Right cardiac atrium (tissue), 5 donors: ENCODE measurements around the gene ZNF337. TPM values are rescaled to one million over a fixed set of nuclear protein-coding genes. Genes with fewer than 3 reads are reported as not detected.
A peak's percentile ranks its signal among the peaks of the same experiment; 100 is the strongest.

Experiments
- ATAC-seq, 2 donors: fragments of 200-7000 bp; cut with Tn5 transposase; one replicate each; pipeline versions ENCODE4 v1.8.0 to v1.9.1; 2020; ENCODE audit warnings: moderate library complexity in 2 of 2, mild to moderate bottlenecking in 1 of 2
- DNase-seq, 3 donors: peaks; one replicate each; pipeline ENCODE4 v3.0.0-alpha.2; 2020
- H3K27ac ChIP-seq: one replicate; pipeline ENCODE4 v1.5.1; 2013; ENCODE audit warnings: mild to moderate bottlenecking, low read length, control low read depth, moderate library complexity
- H3K27me3 ChIP-seq: one replicate; pipeline ENCODE4 v1.6.1; 2013; ENCODE audit not compliant: control insufficient read depth, insufficient read depth
- H3K4me1 ChIP-seq: one replicate; pipeline ENCODE4 v1.6.1; 2013; ENCODE audit warnings: low read length; ENCODE audit not compliant: control insufficient read depth, insufficient read depth
- H3K4me3 ChIP-seq: one replicate; pipeline ENCODE4 v1.5.1; 2013; ENCODE audit warnings: low read length, control low read depth
- H3K9me3 ChIP-seq: one replicate; pipeline ENCODE4 v1.6.1; 2013; ENCODE audit warnings: low read length; ENCODE audit not compliant: control insufficient read depth
- WGBS: extraction: QIAGEN DNeasy Blood & Tissue Kit; methylation state at CpG from one replicate; pipeline ENCODE4 v1.1.7; 2013; 5-methylcytosine and 5-hydroxymethylcytosine counted together
- intact Hi-C, 4 donors: fragments of 100-400 bp; cut with DNase I; formaldehyde crosslinking; loops; one replicate each; pipeline versions ENCODE4 v1.11.0 to v1.14.0; 2022 to 2023
- polyA plus RNA-seq: library from polyadenylated mRNA; stranded (reverse); fragments of 200-250 nt; gene quantifications from one replicate; pipeline ENCODE4 v1.2.3, GENCODE V29; 2013
- total RNA-seq, 4 donors: library from RNA; stranded (reverse); fragmentation: NEBNext Ultra II Directional; extraction: Animal tissue kit (Norgen Biotek cat#: 25700); gene quantifications; one replicate each; pipeline ENCODE4 v1.2.1, GENCODE V29; 2021
- donor health status: healthy with polysubstance abuse.
- donor health status: DM: no; HTN: yes; CAD: no.
- donor health status: DM: no; HTN: no; CAD: no.
- donor health status: DM: no; HTN: yes; CAD: no; lungs with severe emphysema.
- donor health status: DM: yes; HTN: yes; CAD: no.

ZNF337 gene
- total and polyA plus RNA-seq, 5 donors = 6.3 to 11.2 (median 9.4) TPM

DNA sequence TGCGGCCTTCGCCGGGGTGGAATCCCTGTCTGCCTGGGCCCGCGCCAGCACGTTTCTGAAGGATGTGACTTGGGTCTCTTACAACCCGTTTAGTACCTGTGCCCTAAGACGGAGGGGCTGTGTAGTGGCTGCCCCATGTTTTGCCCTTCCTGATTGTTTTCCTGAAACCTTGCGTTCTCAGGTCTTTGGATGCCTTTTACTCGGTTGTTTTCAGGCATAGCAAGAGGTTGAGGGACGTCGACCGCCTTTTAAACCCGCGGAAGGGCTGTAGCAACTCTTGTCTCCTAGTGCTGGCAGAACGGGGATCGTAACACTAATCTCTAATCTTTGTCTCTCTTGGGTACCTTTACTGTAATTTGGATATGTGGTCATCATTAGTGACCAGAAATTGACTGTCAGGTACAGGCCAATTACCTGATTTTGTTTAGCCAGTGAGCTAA, 72.1 kb downstream of the ZNF337 start:
- DNase-seq = no peak
- Histone ChIP-seq H3K27ac (peak overlapping the region; percentile 87), H3K4me3 (peak overlapping the region; percentile 65), H3K27me3 (no peaks in the 10 kb centered on the region), H3K9me3 (no peaks in the 10 kb centered on the region), H3K4me1 (peaks cover 2% of the 10 kb centered on the region)
- intact Hi-C loops = loop anchor here in 1 of 4 donors (10.0 kb wide), 1 partner anchor 60 kb away; no protein-coding TSS in a partner anchor
- no peak for ATAC-seq
- WGBS = 40% methylated on average over 17 of the region's 17 CpGs

Other genes with a start within 250 kb of the ZNF337 start
- gene NINL, start 111.3 kb downstream of the ZNF337 start, total RNA-seq = 1 to 10 TPM; 3.4 to 7.6 (median 5.5) TPM
- 6.1 TPM for gene NINL, start 111.3 kb downstream of the ZNF337 start, polyA plus RNA-seq
- gene NANP, start 72.8 kb downstream of the ZNF337 start, total RNA-seq = 1 to 10 TPM; 3.5 to 5.1 (median 4.2) TPM
- gene NANP, start 72.8 kb downstream of the ZNF337 start, polyA plus RNA-seq = 1.8 TPM